MM.1S (cell line): ENCODE measurements around the gene PPP3R1.

Experiments
- CTCF ChIP-seq: fragments of 300-600 bp; sonication (generic); IDR thresholded peaks from 2 replicates; pipeline ENCODE4 v1.5.1; 2016; ENCODE audit warnings: antibody characterized with exemption, low read length, mixed read lengths
- EZH2 ChIP-seq: fragments of 300-600 bp; sonication (generic); optimal IDR thresholded peaks from 2 replicates; pipeline ENCODE3; 2017; ENCODE audit warnings: low read depth, mild to moderate bottlenecking, antibody characterized with exemption, low read length, mixed read lengths

GRCh38 chr2:68222287-68222686 lies 30.0 kb downstream of the PPP3R1 start:
- no peak for TF ChIP-seq EZH2
- no peak for TF ChIP-seq CTCF
